KMS-11 (cell line): ENCODE measurements around the gene CHCHD2.

ENCODE experiments used
- H2AFZ ChIP-seq: fragments of 200-600 bp; sonication (generic); 2 replicates; pipeline ENCODE4 v1.6.1; 2016; ENCODE audit warnings: antibody characterized with exemption, mixed run types, low read depth
- H3K27ac ChIP-seq: fragments of 200-600 bp; sonication (generic); 2 replicates; pipeline ENCODE4 v1.6.1; 2016; ENCODE audit warnings: mild to moderate bottlenecking, mixed run types
- H3K27me3 ChIP-seq: fragments of 200-600 bp; sonication (generic); 2 replicates; pipeline ENCODE4 v1.6.1; 2017; ENCODE audit warnings: mild to moderate bottlenecking, low read depth, mixed run types, moderate library complexity; ENCODE audit not compliant: insufficient read depth
- H3K36me3 ChIP-seq: fragments of 200-600 bp; sonication (generic); 2 replicates; pipeline ENCODE4 v1.6.1; 2017; ENCODE audit warnings: mild to moderate bottlenecking, mixed run types; ENCODE audit not compliant: insufficient read depth
- H3K4me1 ChIP-seq: fragments of 200-600 bp; sonication (generic); 2 replicates; pipeline ENCODE4 v1.6.1; 2016; ENCODE audit warnings: mild to moderate bottlenecking, low read depth, mixed run types; ENCODE audit not compliant: poor library complexity, severe bottlenecking
- H3K4me2 ChIP-seq: fragments of 200-600 bp; sonication (generic); 2 replicates; pipeline ENCODE4 v1.7.0; 2016; ENCODE audit warnings: mild to moderate bottlenecking, mixed run types
- H3K4me3 ChIP-seq: fragments of 200-600 bp; sonication (generic); IDR thresholded peaks from 2 replicates; pipeline ENCODE4 v1.6.1; 2017; ENCODE audit warnings: low read depth, low read length, mixed read lengths; ENCODE audit not compliant: insufficient read depth
- H3K79me2 ChIP-seq: fragments of 200-600 bp; sonication (generic); 2 replicates; pipeline ENCODE4 v1.6.1; 2016; ENCODE audit warnings: low read depth, mixed run types; ENCODE audit not compliant: insufficient read depth
- H3K9ac ChIP-seq: fragments of 200-600 bp; sonication (generic); 2 replicates; pipeline ENCODE4 v1.6.1; 2016; ENCODE audit warnings: mild to moderate bottlenecking, mixed run types
- H4K20me1 ChIP-seq: fragments of 200-600 bp; sonication (generic); 2 replicates; pipeline ENCODE4 v1.6.1; 2016; ENCODE audit warnings: mild to moderate bottlenecking, mixed run types; ENCODE audit not compliant: insufficient read depth
- CTCF ChIP-seq: fragments of 200-600 bp; sonication (generic); conservative IDR thresholded peaks from 2 replicates; pipeline ENCODE4 v1.6.1; 2017; ENCODE audit warnings: low read depth, mild to moderate bottlenecking, antibody characterized with exemption, low read length, moderate library complexity, mixed read lengths

CHCHD2 gene

GRCh38 chr7:56063882-56064625 is 42.2 kb downstream of the CHCHD2 start, which contains the start of gene SUMF2:
Gene SUMF2, plus strand, starts transcription at chr7:56064286. Its CDS starts 26 bp downstream, at chr7:56064312.
- TF ChIP-seq CTCF = no peak
- Histone ChIP-seq H3K79me2 (peaks cover 27% of the 10 kb centered on the region; the same call in 1 of the 2 replicates), H2AFZ (peak within 1 kb of the TSS; percentile 70), H3K36me3 (peaks cover 21% of the 10 kb centered on the region; the same call in 1 of the 2 replicates), H4K20me1 (no peaks in the 10 kb centered on the region), H3K27ac (peak within 1 kb of the TSS; percentile 90), H3K4me3 (no peak within 1 kb of the TSS), H3K4me1 (peaks cover 55% of the 10 kb centered on the region), H3K4me2 (peak within 1 kb of the TSS; percentile 38), H3K9ac (peak within 1 kb of the TSS; percentile 88), H3K27me3 (no peaks in the 10 kb centered on the region)

- peak overlapping the region; percentile 70; the same call in 1 of the 2 replicates for H2AFZ ChIP-seq
- H3K9ac ChIP-seq = no peak overlapping the region
- H3K36me3 ChIP-seq = peaks cover 25% of the 10 kb centered on the region; the same call in 1 of the 2 replicates
- H3K4me3 ChIP-seq = no peak overlapping the region
- peaks cover 27% of the 10 kb centered on the region; the same call in 1 of the 2 replicates for H3K79me2 ChIP-seq
- peaks cover 56% of the 10 kb centered on the region for H3K4me1 ChIP-seq
- peak overlapping the region; percentile 90 for H3K27ac ChIP-seq
- H4K20me1 ChIP-seq = no peaks in the 10 kb centered on the region
- no peak for TF ChIP-seq CTCF
- peak overlapping the region; percentile 38 for H3K4me2 ChIP-seq
- H3K27me3 ChIP-seq = no peaks in the 10 kb centered on the region
Measured at GRCh38 chr7:56063500-56063881, 42.8 kb downstream of the CHCHD2 start.

- Histone ChIP-seq H3K36me3 (peaks cover 25% of the 10 kb centered on the region; the same call in 1 of the 2 replicates), H3K27me3 (no peaks in the 10 kb centered on the region), H3K4me2 (no peak overlapping the region), H3K27ac (peak overlapping the region; percentile 7; the same call in 1 of the 2 replicates), H4K20me1 (no peaks in the 10 kb centered on the region), H3K9ac (no peak overlapping the region), H3K4me3 (no peak overlapping the region), H3K4me1 (peaks cover 56% of the 10 kb centered on the region), H3K79me2 (peaks cover 23% of the 10 kb centered on the region; the same call in 1 of the 2 replicates), H2AFZ (no peak overlapping the region)
- TF ChIP-seq CTCF = no peak
Measured at GRCh38 chr7:56062382-56062781, 43.9 kb downstream of the CHCHD2 start.

- Histone ChIP-seq H3K9ac (no peak overlapping the region), H4K20me1 (no peaks in the 10 kb centered on the region), H3K4me2 (peak overlapping the region; percentile 65), H3K27ac (no peak overlapping the region), H3K4me3 (no peak overlapping the region), H3K36me3 (peaks cover 39% of the 10 kb centered on the region), H3K4me1 (peaks cover 44% of the 10 kb centered on the region), H2AFZ (no peak overlapping the region), H3K27me3 (no peaks in the 10 kb centered on the region), H3K79me2 (peaks cover 67% of the 10 kb centered on the region)
- no peak for TF ChIP-seq CTCF
Measured at GRCh38 chr7:56053993-56054392, 52.3 kb downstream of the CHCHD2 start.
